Fibroblast of lung (primary cell): Measurements from ENCODE around the gene PRTN3. TPM values are rescaled to one million over a fixed set of nuclear protein-coding genes. Genes with fewer than 3 reads are reported as not detected.
"Not testable (repeated sequence)": the region's sequence is repeated elsewhere in the genome, so short reads cannot be mapped to it uniquely, and the experiment has no call there.

Experiments used
- DNase-seq, 2 donors: peaks; one replicate each; pipeline versions ENCODE4 v3.0.0 to v3.0.0-alpha.2; 2010; ENCODE audit warnings: low read depth in 2 of 2
- H2AFZ ChIP-seq: 2 replicates; pipeline ENCODE4 v1.5.1; 2012; ENCODE audit warnings: low read length, control low read depth, inconsistent platforms
- H3K27ac ChIP-seq: 2 replicates; pipeline ENCODE4 v1.5.1; 2011; ENCODE audit warnings: low read length, control low read depth; ENCODE audit not compliant: insufficient read depth
- H3K27me3 ChIP-seq: 2 replicates; pipeline ENCODE4 v1.5.1; 2011; ENCODE audit warnings: mild to moderate bottlenecking, low read length; ENCODE audit not compliant: control insufficient read depth, insufficient read depth
- H3K36me3 ChIP-seq: 2 replicates; pipeline ENCODE4 v1.5.1; 2011; ENCODE audit warnings: low read length; ENCODE audit not compliant: control insufficient read depth, insufficient read depth
- H3K4me1 ChIP-seq: 2 replicates; pipeline ENCODE4 v1.5.1; 2011; ENCODE audit warnings: low read length; ENCODE audit not compliant: control insufficient read depth, insufficient read depth; ENCODE audit errors: extremely low read depth
- H3K4me2 ChIP-seq: 2 replicates; pipeline ENCODE4 v1.5.1; 2011; ENCODE audit warnings: low read length, control low read depth; ENCODE audit not compliant: insufficient read depth; ENCODE audit errors: extremely low read depth
- H3K4me3 ChIP-seq, 4 experiments: fragments of 200-600 bp in 1 of 4; sonication (generic) in 1 of 4; replicated peaks in 1 of 4; 2 replicates each; pipeline ENCODE4 v1.5.1; 2011 to 2016; ENCODE audit warnings: low read length in 4 of 4, low read depth in 3 of 4, mild to moderate bottlenecking in 3 of 4, control low read depth in 2 of 4, inconsistent platforms in 1 of 4, mixed read lengths in 1 of 4; ENCODE audit not compliant: insufficient read depth in 1 of 4; ENCODE audit errors: control extremely low read depth in 1 of 4
- H3K79me2 ChIP-seq: 2 replicates; pipeline ENCODE4 v1.5.1; 2012; ENCODE audit warnings: mild to moderate bottlenecking, low read length, inconsistent platforms; ENCODE audit not compliant: control insufficient read depth, insufficient read depth
- H3K9ac ChIP-seq: 2 replicates; pipeline ENCODE4 v1.5.1; 2011; ENCODE audit warnings: mild to moderate bottlenecking, low read length, control low read depth; ENCODE audit not compliant: insufficient read depth
- H3K9me3 ChIP-seq: 2 replicates; pipeline ENCODE4 v1.5.1; 2012; ENCODE audit warnings: low read depth, low read length; ENCODE audit not compliant: control insufficient read depth, insufficient read depth
- H4K20me1 ChIP-seq: 2 replicates; pipeline ENCODE4 v1.5.1; 2011; ENCODE audit warnings: low read length; ENCODE audit not compliant: control insufficient read depth, insufficient read depth; ENCODE audit errors: extremely low read depth
- CTCF ChIP-seq, 2 donors: IDR thresholded peaks in 1 of 2; conservative IDR thresholded peaks in 1 of 2; 1 replicate in 1 of 2; 2 replicates in 1 of 2; pipeline ENCODE4 v1.5.1; 2011 to 2012; ENCODE audit warnings: low read length in 2 of 2, control low read depth in 1 of 2, inconsistent platforms in 1 of 2, low read depth in 1 of 2, mild to moderate bottlenecking in 1 of 2
- EZH2 ChIP-seq: IDR thresholded peaks from 2 replicates; pipeline ENCODE4 v1.5.1; 2012; ENCODE audit warnings: low read length, control low read depth, mild to moderate bottlenecking; ENCODE audit errors: missing control alignments
- polyA plus RNA-seq, 2 donors: library from polyadenylated mRNA; depleted of rRNA in 1 of 2; stranded (reverse) in 1 of 2; unstranded in 1 of 2; fragments of >200 nt; gene quantifications; 2 replicates each; pipeline ENCODE4 v1.2.1, GENCODE V29; 2011 to 2012; ENCODE audit warnings: missing spikeins in 1 of 2
- total RNA-seq: library from RNA; depleted of rRNA; stranded (reverse); fragments of >200 nt; gene quantifications from 2 replicates; pipeline ENCODE4 v1.2.1, GENCODE V29; 2014

PRTN3 gene
- total and polyA plus RNA-seq, 2 donors (not counting 1 experiment from before 2014, with no cell fraction given) = not detected

- Histone ChIP-seq H2AFZ (no peak overlapping the region), H3K27me3 (no peaks in the 10 kb centered on the region)
Measured at GRCh38 chr19:876089-876488, 35.3 kb downstream of the PRTN3 start.

GRCh38 chr19:876780-877314 lies 36.0 kb downstream of the PRTN3 start:
- Histone ChIP-seq H3K4me3 (no peak overlapping the region), H3K27ac (no peak overlapping the region), H3K27me3 (no peaks in the 10 kb centered on the region), H3K36me3 (peaks cover 32% of the 10 kb centered on the region), H4K20me1 (no peaks in the 10 kb centered on the region), H3K9ac (no peak overlapping the region), H3K9me3 (no peaks in the 10 kb centered on the region), H3K4me1 (no peaks in the 10 kb centered on the region), H3K79me2 (no peaks in the 10 kb centered on the region), H3K4me2 (no peak overlapping the region), H2AFZ (no peak overlapping the region)
- TF ChIP-seq CTCF (conservative IDR thresholded peaks at IDR 0.05 in 1 of 2, IDR thresholded peaks at IDR 0.05 in 1 of 2; ENCODE audit: low read depth in 1 of 2, low read length in 2 of 2) (no peak), EZH2 (no peak)
- no peak for DNase-seq

More at GRCh38 chr19:876089-876488, 35.3 kb downstream of the PRTN3 start:
- no peaks in the 10 kb centered on the region for H4K20me1 ChIP-seq
- no peaks in the 10 kb centered on the region for H3K4me1 ChIP-seq
- H3K79me2 ChIP-seq = no peaks in the 10 kb centered on the region
- H3K9ac ChIP-seq = no peak overlapping the region
- DNase-seq = no peak
- no peak overlapping the region for H3K4me2 ChIP-seq
- peaks cover 26% of the 10 kb centered on the region for H3K36me3 ChIP-seq
- no peaks in the 10 kb centered on the region for H3K9me3 ChIP-seq
- no peak for TF ChIP-seq CTCF (conservative IDR thresholded peaks at IDR 0.05 in 1 of 2, IDR thresholded peaks at IDR 0.05 in 1 of 2; ENCODE audit: low read depth in 1 of 2, low read length in 2 of 2)
- TF ChIP-seq EZH2 = no peak
- H3K27ac ChIP-seq = no peak overlapping the region
- no peak overlapping the region for H3K4me3 ChIP-seq

- not testable (repeated sequence) for H3K79me2 ChIP-seq, DNase-seq
- H3K36me3 ChIP-seq = peaks cover 42% of the 10 kb centered on the region
Measured at GRCh38 chr19:877992-878660, 37.3 kb downstream of the PRTN3 start.

GRCh38 chr19:878751-879561 lies 38.2 kb downstream of the PRTN3 start:
- not testable (repeated sequence) for H3K9me3 ChIP-seq, H3K9ac ChIP-seq, H3K4me2 ChIP-seq, H3K4me1 ChIP-seq, H3K27me3 ChIP-seq, H3K79me2 ChIP-seq, DNase-seq, H4K20me1 ChIP-seq, H2AFZ ChIP-seq, H3K27ac ChIP-seq, H3K4me3 ChIP-seq
- peaks cover 42% of the 10 kb centered on the region for H3K36me3 ChIP-seq

More at GRCh38 chr19:877992-878660, 37.3 kb downstream of the PRTN3 start:
- H3K9ac ChIP-seq, H3K27ac ChIP-seq, H4K20me1 ChIP-seq, H2AFZ ChIP-seq, H3K4me1 ChIP-seq, H3K9me3 ChIP-seq, H3K4me2 ChIP-seq, H3K4me3 ChIP-seq, H3K27me3 ChIP-seq: not testable (repeated sequence)
